HG03558 (cell line): ENCODE results near the gene PSTPIP1.

Source experiments
- ATAC-seq: cut with Tn5 transposase; IDR thresholded peaks from one replicate; pipeline ENCODE4 v1.9.1; 2021; ENCODE audit warnings: moderate number of reproducible peaks; ENCODE audit not compliant: unreplicated experiment; ENCODE audit errors: extremely low read depth

Gene PSTPIP1

DNA sequence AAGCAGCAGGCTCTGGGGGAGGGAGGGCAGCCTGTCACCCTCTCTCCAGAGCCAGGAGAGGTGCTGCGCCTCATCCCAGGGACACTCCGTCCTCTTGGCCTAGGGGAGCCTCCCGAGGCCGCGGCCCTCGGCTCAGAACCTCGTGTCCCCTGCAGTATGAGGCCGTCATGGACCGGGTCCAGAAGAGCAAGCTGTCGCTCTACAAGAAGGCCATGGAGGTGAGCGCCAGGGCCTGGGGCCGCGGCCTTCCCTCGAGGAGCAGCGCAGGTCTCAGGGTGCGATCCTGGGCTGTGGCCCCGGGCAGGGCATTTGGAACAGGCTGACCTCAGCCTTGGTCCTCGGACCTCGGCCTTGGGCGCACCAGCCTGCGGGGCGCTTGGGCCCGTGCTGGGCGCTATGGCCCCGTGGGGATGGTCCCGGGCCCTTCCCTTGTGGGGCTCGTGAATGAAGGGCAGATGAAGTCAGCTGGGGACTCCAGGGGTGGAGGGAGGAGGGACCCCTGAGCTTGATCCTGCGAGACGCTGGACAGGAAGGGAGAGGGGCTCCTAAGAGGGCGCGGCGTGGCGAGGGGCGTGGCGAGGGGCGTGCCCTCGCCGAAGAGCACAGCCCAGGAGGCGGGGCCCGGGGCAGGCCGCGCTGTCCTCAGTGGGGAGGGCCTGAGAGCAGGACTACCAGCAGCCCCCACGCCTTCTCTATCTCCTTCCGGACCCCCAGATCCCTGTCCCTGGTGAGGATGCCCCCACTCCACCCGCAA, 32.9 kb downstream of the PSTPIP1 start:
- ATAC-seq, result no peak

GRCh38 chr15:77028451-77029165, 33.7 kb downstream of the PSTPIP1 start:
- no peak for ATAC-seq

DNA sequence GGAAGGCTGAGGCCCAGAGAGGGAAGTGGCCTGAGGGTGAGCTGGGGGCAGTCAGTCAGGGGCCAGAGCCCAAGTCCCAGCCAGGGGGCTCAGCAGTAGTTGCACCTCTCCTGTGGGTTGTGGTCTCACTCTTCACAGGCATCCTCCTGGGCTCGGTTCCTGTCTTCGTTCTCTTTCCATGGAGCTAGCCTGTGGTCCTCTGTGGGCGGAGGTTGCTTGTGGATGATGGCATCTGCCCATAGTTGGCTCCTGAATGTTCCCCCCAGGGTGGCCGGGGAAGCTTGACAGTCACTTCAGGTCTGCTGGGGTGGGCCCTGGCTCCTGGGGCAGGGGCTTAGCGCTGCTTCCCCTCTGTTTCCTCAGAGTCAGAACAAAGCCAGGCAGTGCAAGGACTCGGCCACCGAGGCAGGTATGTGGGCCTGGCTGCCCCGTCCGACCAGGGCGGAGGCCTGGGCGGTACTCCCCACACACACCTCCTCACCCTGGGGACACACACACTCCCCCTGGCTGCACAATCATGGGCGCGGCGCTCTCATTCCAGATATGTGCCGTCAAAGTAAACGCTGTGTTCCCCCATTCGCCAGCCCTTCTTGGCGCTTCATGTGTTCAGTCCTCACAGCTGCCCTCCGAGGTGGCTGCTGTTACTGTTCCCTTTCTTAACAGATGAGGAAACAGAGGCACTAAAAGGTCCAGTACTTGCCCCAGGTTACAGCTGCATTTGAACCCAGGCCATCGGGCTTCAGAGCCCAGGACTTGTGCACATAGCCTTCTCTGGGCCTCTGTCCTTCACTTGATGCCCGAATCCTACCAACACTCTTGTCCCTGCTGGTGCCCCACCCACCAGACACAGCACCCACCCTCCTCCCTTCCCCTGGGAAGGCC, 34.5 kb downstream of the PSTPIP1 start:
- ATAC-seq, result no peak

DNA sequence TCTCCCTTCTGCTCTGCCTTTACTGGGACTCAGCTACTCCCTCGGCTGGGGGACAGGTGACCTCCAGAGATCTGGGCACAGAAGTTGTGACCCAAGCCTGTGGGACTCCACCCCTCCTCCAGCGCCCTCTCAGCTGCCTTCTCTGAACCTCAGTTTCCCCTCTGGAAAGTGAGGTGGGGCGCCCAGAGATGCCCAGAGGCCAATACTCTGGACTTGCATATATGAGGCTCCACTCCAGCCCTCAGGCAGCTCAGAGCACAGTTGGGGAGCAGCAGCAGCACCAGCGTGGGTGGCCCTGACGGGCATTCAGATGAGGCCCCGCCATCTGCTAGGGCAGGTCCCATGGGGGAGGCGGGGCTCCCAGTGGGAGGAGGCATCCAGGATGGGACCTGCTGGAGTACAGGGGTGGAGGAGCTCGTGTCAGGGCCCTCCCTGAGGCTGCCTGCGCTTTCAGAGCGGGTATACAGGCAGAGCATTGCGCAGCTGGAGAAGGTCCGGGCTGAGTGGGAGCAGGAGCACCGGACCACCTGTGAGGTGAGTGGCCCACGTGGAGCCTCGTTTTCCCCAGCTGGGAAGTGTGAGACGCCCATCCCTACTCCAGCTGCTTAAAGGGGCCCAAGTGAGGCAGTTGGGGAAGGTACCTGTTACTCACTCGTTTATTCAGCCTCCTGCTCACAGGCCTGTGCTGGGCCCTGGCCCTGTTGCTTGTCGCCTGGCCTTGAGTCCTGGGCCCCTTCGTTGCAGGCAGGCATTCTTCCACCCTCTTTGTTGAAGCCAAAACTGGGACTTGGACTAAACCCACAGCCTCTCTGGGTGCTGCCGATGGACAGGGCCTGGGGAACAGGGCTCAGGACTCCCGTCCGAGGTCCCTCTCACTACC, 35.4 kb downstream of the PSTPIP1 start:
- no peak for ATAC-seq

DNA sequence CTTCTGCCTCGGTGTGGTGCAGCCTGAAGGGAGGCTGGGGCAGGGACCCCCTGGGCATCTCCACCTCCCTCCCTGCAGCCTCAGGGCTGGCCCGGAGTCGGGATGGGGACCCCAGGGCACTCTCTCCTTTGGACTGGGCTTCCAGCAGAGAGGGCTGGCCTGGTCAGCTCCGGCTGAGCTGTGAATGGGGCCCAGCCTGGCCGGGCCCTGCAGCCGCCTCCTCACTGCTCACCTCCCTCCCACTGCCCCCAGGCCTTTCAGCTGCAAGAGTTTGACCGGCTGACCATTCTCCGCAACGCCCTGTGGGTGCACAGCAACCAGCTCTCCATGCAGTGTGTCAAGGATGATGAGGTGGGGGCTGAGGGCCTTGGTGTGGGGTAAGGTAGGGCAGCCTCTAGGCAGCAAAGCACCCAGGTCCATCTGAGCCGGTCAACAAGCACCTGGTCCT, 36.0 kb downstream of the PSTPIP1 start:
- ATAC-seq, result no peak

DNA sequence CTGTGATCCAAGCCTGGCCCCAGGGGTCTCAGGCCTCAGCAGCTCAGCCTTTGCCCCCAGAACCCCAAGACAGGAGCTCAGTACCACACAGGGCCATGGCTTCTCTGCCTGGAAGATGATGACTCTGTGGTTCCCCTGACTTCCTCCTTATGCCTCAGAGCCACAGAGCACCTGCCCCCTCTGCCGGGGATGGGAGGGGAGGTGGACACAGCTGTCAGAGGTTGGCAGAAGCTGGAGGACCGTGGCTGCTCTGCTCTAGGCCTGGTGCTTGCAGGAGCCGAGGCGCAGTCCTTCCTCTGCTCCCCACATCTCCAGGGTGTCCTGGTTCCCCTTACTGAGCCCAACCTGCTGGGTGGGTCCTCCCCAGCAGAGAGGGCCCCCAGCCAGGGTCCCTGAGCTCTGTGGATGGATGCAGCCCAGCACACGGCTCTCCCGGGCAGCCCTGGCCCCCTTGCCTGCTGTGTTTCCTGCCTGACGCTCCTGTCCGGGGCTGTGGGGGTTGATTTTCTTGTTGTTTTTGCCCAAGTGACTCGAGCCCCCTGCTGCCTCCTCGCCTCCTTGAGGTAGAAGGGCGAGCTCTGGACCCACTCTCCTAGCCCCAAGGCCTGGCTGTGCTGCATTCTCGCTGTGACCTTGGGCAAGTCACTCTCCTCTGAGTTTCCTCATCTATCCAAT, 36.6 kb downstream of the PSTPIP1 start:
- no peak for ATAC-seq

GRCh38 chr15:77032052-77032646, 37.2 kb downstream of the PSTPIP1 start:
- no peak for ATAC-seq

DNA sequence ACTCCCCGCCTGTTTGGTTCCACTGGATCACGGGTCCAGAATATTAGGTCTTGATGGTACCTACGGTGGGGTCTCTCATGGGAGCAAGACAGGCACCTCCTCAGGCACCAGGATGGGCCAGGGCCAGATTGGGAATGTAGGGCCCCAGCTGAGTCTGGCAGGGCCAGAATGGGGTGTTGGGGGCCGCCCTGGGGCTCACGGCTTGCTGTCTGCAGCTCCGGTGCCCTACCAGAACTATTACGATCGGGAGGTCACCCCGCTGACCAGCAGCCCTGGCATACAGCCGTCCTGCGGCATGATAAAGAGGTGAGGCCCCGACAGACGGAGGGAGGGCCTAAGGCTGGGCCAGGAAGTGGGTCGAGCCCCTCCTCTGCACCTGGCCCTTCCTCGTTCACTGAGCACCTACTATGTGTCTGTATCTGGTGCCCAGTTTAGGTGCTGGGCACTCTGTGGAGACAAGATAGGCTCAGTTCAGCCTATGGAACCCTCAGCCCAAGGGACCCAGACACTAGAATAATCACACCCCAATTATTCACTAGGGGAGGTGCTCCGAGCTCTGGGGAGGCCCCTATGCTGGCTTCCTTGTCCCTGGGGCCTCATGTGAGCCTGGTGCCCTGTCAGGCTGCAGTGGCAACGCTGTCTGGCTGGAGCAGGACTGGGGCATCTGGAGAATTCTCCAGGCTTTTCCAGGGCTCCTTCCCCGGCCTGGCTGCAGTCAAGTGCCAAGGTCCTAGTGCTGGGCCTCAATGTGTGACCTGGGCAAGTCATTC, 37.9 kb downstream of the PSTPIP1 start:
- ATAC-seq, result no peak

DNA sequence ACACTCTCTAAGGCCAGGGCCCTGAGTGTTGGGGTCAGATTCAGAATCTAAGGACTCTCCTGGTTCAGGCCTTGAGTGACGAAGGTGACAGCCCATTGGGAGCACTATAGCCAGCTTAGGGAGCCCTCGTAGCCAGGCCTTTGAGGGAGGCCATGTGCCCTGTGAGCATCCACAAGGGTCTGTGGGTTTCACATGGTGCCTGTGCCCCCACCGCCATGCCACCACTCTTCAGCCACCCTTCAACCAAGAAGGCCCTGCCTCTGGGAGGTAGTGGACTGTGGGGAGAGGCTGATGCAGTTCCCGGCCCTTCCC, 38.4 kb downstream of the PSTPIP1 start:
- ATAC-seq, result no peak

- ATAC-seq, result no peak
Measured at GRCh38 chr15:77033729-77034671, 39.1 kb downstream of the PSTPIP1 start.

DNA sequence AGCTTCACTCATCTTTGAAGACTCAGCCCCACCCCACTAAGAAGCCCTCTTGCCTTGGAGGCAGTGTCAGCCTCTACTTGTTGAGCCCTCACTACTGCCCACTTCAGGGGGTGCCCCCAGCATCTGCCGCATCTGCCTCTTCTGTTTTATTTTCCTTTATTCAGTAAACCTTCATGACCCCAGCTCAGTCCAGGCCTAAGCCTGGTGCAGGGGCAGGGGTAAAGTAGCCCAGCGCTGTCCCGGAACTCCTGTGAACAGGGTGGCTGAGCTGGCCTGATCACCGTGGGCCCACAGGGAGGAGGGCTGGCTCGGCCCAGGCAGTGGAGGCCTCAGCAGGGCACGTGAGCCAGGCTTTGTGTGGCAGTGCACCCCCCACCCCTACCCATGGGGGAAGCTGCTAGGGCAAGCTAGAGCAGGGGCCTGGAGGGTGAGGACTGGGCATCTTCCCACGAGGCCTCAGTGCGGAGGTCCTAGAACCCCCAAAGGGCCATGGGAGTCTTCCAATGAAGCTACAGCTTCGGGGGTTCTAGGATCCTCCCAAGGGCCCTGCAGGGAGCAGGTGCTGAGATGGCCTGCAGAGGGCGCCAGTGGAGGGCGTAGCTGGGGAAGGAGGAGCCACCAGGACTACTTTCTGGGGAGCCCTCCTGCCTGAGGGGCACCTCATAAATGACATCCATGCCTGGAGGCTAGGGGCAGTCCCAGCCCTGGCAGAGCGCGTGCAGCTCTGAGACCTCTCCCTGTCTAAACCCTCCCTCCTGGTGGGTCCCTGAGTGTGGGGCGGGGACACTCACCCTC, 40.0 kb downstream of the PSTPIP1 start:
- no peak for ATAC-seq

GRCh38 chr15:77035584-77035983, 40.7 kb downstream of the PSTPIP1 start:
- ATAC-seq, result no peak

DNA sequence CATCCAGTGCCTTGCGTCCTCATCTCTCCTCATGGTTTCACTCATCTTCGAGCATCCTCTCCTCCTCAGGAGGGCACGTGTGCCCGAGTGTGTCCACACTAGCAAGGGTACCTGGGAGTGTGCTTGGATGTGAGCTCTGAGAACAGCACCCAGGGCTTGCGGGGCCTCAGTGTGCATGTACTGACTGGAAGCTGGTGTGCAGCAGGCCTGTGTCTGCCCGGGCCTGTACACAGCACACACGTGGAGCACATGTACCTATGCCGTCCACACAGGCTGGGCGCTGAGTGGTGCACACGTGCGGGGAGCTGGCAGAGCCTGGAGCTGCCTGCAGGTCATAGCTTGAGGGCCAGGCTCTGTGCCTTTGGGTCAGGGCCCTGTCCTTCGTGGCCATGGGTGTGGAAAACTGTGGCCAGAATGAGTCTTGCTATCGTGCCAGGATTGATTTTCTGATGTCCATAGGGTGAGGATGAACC, 41.1 kb downstream of the PSTPIP1 start:
- ATAC-seq, result no peak

GRCh38 chr15:77036537-77037387, 41.8 kb downstream of the PSTPIP1 start:
- ATAC-seq, result no peak

GRCh38 chr15:77037388-77038209, 42.7 kb downstream of the PSTPIP1 start:
- ATAC-seq, result no peak
